A549 treated with AZD9567 at 1 μM for 4 hours (cell line): ENCODE results near the gene DERA. TPM values are rescaled to one million over a fixed set of nuclear protein-coding genes. Genes with fewer than 3 reads are reported as not detected.

Source experiments
- total RNA-seq: library from RNA; stranded (reverse); fragments of 200-300 nt; extraction: Qiagen RNA extraction; gene quantifications from 5 replicates; pipeline ENCODE4 v1.2.3, GENCODE V29; 2022; ENCODE audit not compliant: insufficient read depth

DERA gene
- 39.4 to 48.6 TPM (median 40.2 TPM) in 5 replicates for total RNA-seq

DNA sequence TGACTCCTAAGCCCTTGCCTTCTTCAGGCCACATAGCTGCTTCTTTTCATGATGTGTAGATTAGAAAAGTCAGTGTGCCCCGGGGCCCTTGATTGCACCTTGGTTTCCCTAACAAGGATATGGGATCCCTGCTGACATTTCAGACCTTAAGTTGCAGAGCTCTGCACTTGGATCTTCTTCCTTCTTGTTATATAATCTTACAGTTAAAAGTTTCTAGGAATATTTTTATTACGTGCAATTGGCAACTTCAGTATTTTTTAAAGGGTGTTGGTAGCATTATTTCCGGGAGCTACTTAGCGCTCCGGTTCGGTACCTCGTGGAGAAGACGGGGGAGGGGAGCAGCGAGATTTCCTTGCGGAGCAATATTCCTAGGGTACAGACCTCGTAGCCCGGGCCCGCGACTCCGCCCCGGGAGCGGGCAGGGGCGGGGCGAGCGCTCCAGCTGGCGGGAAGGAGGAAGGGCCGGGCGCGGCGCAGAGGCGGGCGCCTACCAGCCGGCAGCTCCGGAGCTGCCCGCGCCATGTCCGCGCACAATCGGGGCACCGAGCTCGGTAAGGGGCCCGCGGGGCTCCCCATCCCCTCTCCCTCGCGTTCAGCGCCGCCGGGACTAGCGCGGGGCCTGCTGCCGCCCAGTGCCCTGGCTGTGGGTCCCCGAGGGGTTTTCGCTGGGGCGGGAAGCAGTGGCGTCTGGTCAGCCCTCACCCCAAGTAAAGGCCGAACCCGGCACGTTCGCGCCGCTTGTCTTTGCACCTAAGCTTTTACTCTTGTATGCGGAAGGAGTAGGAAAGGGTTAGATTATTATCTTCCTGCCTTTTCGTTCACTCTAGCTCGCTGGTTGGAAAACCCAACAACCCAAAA is at the start of gene DERA:
DERA (plus strand) TSS at position 469 of the 858 bp plus-strand sequence; CDS start at position 521, 52 bp downstream.

DNA sequence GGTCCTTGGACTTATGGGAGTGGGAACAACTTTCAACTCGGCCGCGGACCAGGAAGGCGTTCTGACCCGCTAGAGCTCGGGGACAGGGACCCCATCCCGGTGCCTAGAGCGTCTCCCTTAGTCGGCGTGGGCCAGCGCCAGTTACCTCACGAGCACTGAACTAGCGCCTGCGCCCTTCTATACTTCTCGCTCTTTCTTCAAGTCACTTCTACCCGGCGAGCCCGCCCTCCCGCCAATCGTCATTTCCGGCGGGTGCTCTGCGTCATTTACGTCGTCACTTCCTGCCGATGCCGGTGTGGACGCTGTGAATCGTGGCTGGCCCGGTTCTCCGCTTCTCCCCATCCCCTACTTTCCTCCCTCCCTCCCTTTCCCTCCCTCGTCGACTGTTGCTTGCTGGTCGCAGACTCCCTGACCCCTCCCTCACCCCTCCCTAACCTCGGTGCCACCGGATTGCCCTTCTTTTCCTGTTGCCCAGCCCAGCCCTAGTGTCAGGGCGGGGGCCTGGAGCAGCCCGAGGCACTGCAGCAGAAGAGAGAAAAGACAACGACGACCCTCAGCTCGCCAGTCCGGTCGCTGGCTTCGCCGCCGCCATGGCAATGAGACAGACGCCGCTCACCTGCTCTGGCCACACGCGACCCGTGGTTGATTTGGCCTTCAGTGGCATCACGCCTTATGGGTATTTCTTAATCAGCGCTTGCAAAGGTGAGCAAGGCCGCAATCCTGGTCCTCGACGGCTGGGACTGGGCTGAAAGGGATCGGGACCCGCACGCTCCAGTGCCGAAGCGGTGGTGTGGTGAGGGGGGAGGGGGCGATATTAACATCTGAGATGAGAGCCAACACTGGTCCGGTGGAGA is 28.8 kb upstream of the DERA start, which contains the start of gene STRAP:
STRAP (plus strand) TSS at position 270 of the 854 bp plus-strand sequence; CDS start at position 591, 321 bp downstream.

Other genes with a start within 250 kb of the DERA start
- gene EPS8, start 121.9 kb upstream of the DERA start, total RNA-seq = 38.9 to 48.9 TPM (median 42.4 TPM) in 5 replicates
- 186 to 228 TPM (median 196 TPM) in 5 replicates for gene STRAP, start 28.9 kb upstream of the DERA start, total RNA-seq